Skeletal muscle satellite cell (primary cell): ENCODE measurements around the gene ARHGAP15.
A peak's percentile ranks its signal among the peaks of the same experiment; 100 is the strongest.
"Not testable (repeated sequence)": the region's sequence is repeated elsewhere in the genome, so short reads cannot be mapped to it uniquely, and the experiment has no call there.

ENCODE experiments used
- H3K27me3 ChIP-seq: 2 replicates; pipeline ENCODE4 v1.7.0; 2013; ENCODE audit warnings: low read length; ENCODE audit not compliant: control insufficient read depth, insufficient read depth
- H3K36me3 ChIP-seq: 2 replicates; pipeline ENCODE4 v1.7.0; 2013; ENCODE audit warnings: mild to moderate bottlenecking, control low read depth, low read length; ENCODE audit not compliant: insufficient read depth
- H3K4me1 ChIP-seq: 2 replicates; pipeline ENCODE4 v1.7.0; 2013; ENCODE audit warnings: low read length; ENCODE audit not compliant: control insufficient read depth, insufficient read depth
- H3K4me2 ChIP-seq: 2 replicates; pipeline ENCODE4 v1.7.0; 2013; ENCODE audit warnings: mild to moderate bottlenecking, low read length
- H3K4me3 ChIP-seq: 2 replicates; pipeline ENCODE4 v1.7.0; 2013; ENCODE audit warnings: low read length
- H3K9ac ChIP-seq: 2 replicates; pipeline ENCODE4 v1.7.0; 2013; ENCODE audit warnings: mild to moderate bottlenecking, low read depth, low read length, moderate library complexity
- H3K9me3 ChIP-seq: replicated peaks from 2 replicates; pipeline ENCODE4 v1.7.0; 2013; ENCODE audit warnings: mild to moderate bottlenecking, control low read depth, low read length

The ARHGAP15 gene

DNA sequence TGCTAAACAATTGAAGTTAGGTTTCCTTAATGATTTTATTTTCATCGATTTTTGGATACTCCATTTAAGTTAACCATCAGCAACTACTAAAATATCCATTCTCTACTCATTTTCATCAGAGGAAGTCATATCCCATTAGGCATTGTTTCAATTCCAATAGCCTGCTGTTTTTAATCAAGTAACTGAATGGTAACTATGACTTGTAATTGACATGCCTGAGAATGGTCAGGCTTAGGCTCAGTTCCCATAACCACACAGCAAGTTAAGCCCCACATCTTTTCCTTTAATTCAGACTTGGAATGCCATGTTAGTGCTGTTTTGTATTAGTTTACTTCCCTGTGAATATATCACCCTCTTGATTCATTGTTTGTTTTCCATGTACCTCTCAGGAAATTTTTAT is 398.8 kb downstream of the ARHGAP15 start:
- H3K9me3 ChIP-seq = no peaks in the 10 kb centered on the region

GRCh38 chr2:143529118-143529720 is 400.0 kb downstream of the ARHGAP15 start:
- no peak overlapping the region for H3K4me2 ChIP-seq
- H3K4me1 ChIP-seq = peaks cover 18% of the 10 kb centered on the region
- H3K4me3 ChIP-seq = no peak overlapping the region
- no peaks in the 10 kb centered on the region for H3K9me3 ChIP-seq
- no peaks in the 10 kb centered on the region for H3K27me3 ChIP-seq
- no peaks in the 10 kb centered on the region for H3K36me3 ChIP-seq
- no peak overlapping the region for H3K9ac ChIP-seq

More for the DNA sequence above, 398.8 kb downstream of the ARHGAP15 start:
- Histone ChIP-seq H3K4me1 (peaks cover 24% of the 10 kb centered on the region), H3K9ac (no peak overlapping the region), H3K4me2 (no peak overlapping the region), H3K4me3 (no peak overlapping the region), H3K36me3 (no peaks in the 10 kb centered on the region), H3K27me3 (no peaks in the 10 kb centered on the region)

DNA sequence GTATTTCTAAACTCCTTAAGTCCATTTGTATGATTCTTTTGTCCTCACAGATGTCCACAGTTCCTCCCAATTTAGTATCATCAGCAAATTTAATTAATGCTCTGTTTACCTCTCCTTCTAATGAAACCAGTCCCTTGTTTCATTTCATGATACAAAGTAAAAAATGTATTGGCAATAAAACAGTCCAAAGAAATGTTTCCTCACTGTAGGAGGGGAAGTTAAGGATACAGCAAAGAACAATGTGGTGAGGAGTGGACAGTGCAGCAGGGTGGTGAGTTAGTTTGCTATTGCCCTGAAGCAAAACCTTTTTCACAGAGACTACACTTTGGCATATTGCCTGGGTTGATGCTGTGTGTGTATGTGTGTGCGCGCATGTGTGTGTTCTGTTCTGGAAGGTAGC is 401.5 kb downstream of the ARHGAP15 start:
- Histone ChIP-seq H3K4me2 (no peak overlapping the region), H3K4me3 (no peak overlapping the region), H3K27me3 (no peaks in the 10 kb centered on the region), H3K9me3 (no peaks in the 10 kb centered on the region), H3K4me1 (peaks cover 2% of the 10 kb centered on the region), H3K36me3 (no peaks in the 10 kb centered on the region), H3K9ac (no peak overlapping the region)

DNA sequence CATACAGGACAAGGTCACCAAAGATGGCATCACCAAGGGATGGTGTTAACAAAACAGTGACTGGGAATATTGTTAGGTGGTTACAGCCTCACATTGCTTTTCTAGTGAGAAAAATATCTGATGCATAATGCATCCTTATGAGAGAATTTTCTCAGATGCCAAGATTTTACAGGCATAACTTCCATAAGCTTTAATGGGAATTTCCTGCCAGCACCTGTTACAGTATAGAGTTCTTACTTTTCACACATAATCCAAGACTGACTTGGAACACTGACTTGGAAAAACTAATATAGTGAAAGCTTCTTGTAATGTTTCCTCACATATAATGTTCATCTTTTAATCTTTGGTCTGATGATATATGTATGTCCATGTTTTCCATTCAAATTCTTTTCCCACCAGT is 402.8 kb downstream of the ARHGAP15 start:
- Histone ChIP-seq H3K36me3 (no peaks in the 10 kb centered on the region), H3K9ac (no peak overlapping the region), H3K4me2 (no peak overlapping the region), H3K9me3 (no peaks in the 10 kb centered on the region), H3K27me3 (no peaks in the 10 kb centered on the region), H3K4me1 (no peaks in the 10 kb centered on the region), H3K4me3 (no peak overlapping the region)

DNA sequence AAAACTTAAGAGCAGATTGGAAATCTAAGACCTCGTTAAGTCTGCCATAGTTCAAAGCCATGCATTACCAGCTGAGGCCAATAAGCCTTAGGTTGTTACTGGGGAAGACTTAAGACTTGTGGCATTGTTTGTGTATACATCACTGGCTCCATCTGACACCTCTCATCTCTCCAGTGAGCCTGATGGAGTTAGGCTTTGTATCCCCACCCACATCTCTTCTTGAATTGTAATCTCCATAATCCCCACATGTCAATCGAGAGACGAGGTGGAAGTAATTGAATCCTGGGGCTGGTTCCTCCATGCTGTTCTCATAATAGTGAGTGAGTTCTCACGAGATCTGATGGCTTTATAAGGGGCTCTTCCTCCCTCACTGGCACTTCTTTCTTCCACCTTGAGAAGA is 404.6 kb downstream of the ARHGAP15 start:
- Histone ChIP-seq H3K9me3 (no peaks in the 10 kb centered on the region), H3K4me1 (no peaks in the 10 kb centered on the region), H3K9ac (no peak overlapping the region), H3K4me3 (no peak overlapping the region), H3K4me2 (no peak overlapping the region), H3K36me3 (no peaks in the 10 kb centered on the region), H3K27me3 (no peaks in the 10 kb centered on the region)

- no peaks in the 10 kb centered on the region for H3K27me3 ChIP-seq
- H3K4me2 ChIP-seq = no peak overlapping the region
- no peaks in the 10 kb centered on the region for H3K4me1 ChIP-seq
- no peaks in the 10 kb centered on the region for H3K9me3 ChIP-seq
- H3K4me3 ChIP-seq = no peak overlapping the region
- H3K36me3 ChIP-seq = no peaks in the 10 kb centered on the region
- H3K9ac ChIP-seq = no peak overlapping the region
These were observed 406.6 kb downstream of the ARHGAP15 start for GRCh38 chr2:143535802-143536201.

- H3K4me3 ChIP-seq, H3K9me3 ChIP-seq, H3K4me1 ChIP-seq, H3K27me3 ChIP-seq, H3K36me3 ChIP-seq, H3K9ac ChIP-seq, H3K4me2 ChIP-seq: not testable (repeated sequence)
These were observed 412.7 kb downstream of the ARHGAP15 start for GRCh38 chr2:143541899-143542298.

DNA sequence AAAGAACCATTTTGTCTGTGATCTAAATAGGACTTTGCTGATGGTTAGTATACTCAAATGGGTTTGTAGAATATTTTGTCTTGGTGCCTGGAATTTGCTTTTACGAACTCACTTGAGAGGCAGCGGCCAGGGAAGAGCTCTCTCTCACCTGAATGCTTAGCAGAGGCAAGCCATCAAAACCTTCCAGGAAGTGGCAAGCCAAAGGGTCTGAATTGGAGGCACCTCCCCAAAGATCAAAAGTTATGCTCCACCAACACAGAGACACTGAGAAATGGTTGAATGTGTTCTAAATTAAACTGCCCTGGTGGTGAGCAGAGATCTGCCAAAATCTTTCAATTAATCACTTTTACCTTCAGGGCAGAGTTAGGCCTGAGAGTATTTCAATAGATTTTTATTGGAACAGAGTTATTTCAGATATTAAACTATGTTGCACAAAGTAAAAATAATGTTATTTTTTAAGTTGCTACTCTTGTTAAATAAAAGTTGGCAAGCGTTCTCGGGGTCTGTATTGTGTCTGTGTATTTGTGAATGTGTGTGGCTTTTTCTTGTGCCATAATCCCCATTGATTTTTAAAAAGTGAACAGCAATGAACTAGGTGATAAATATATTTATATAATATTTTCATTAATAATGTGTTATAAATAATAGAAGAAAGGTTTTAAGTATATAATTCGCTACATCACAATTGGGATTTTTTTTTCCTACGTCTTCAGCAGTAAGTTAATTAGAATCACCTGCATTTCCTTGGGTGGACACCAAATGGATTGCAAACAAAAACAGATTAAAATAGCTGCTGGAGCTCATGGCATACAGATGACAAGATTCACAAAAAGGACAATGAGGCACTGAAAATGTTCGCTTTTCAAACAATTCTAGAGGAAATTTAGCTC is 416.1 kb downstream of the ARHGAP15 start:
- H3K4me1 ChIP-seq = peaks cover 3% of the 10 kb centered on the region

DNA sequence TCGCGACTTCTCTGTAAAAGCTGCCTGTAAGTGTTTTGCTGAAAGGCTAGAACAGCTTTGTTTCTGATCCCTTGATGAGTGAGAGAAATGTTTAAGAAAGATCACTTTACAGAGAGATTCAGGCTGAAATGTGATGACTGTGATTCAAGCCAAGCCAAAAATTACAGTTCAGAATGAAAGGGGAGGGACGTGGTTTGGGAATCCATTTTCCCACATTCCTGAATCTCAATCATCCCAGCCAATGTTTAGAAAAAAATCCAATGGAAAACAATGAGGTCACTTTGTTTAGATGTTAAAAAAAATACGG is 416.7 kb downstream of the ARHGAP15 start:
- peak overlapping the region; percentile 31 for H3K4me3 ChIP-seq
- no peaks in the 10 kb centered on the region for H3K9me3 ChIP-seq
- H3K4me1 ChIP-seq = peaks cover 3% of the 10 kb centered on the region
- peak overlapping the region; percentile 21 for H3K9ac ChIP-seq
- peak overlapping the region; percentile 52 for H3K4me2 ChIP-seq
- no peaks in the 10 kb centered on the region for H3K36me3 ChIP-seq
- no peaks in the 10 kb centered on the region for H3K27me3 ChIP-seq

More for the DNA sequence above, 416.1 kb downstream of the ARHGAP15 start:
- H3K36me3 ChIP-seq = no peaks in the 10 kb centered on the region
- H3K27me3 ChIP-seq = no peaks in the 10 kb centered on the region
- peak overlapping the region; percentile 31 for H3K4me3 ChIP-seq
- peak overlapping the region; percentile 21 for H3K9ac ChIP-seq
- H3K4me2 ChIP-seq = peak overlapping the region; percentile 52
- H3K9me3 ChIP-seq = no peaks in the 10 kb centered on the region

DNA sequence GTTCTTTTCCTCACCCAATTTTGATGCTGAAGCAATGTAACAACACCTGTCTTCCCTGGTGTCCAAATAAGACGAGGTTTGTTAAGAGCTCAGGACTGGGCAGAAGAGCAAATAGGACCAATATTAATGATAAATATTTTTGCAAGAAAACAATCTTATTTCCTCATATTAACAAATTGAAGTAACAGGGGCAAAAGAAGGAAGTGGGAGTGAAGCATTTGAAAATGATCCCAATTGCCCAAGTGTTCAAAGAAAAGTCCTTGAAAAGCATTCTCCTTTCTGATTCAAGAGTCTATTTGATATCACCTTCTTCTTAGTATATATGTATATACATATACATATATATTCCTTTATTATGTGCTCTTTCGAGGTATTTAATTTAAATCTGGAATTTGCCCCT is 418.8 kb downstream of the ARHGAP15 start:
- H3K4me2 ChIP-seq = no peak overlapping the region
- H3K9ac ChIP-seq = no peak overlapping the region
- peaks cover 10% of the 10 kb centered on the region for H3K4me1 ChIP-seq
- no peaks in the 10 kb centered on the region for H3K27me3 ChIP-seq
- no peaks in the 10 kb centered on the region for H3K36me3 ChIP-seq
- no peak overlapping the region for H3K4me3 ChIP-seq
- H3K9me3 ChIP-seq = no peaks in the 10 kb centered on the region

- Histone ChIP-seq H3K36me3 (no peaks in the 10 kb centered on the region), H3K4me3 (no peak overlapping the region), H3K9me3 (no peaks in the 10 kb centered on the region), H3K27me3 (no peaks in the 10 kb centered on the region), H3K4me1 (peaks cover 10% of the 10 kb centered on the region), H3K4me2 (no peak overlapping the region), H3K9ac (no peak overlapping the region)
These were observed 421.3 kb downstream of the ARHGAP15 start for GRCh38 chr2:143550500-143550899.
